HL-60 (cell line): Measurements from ENCODE around the gene CYB561D2.

Experiments
- DNase-seq, 2 experiments: peaks; one replicate each; pipeline ENCODE4 v3.0.0-alpha.2; 2010 to 2020; ENCODE audit warnings: low read depth in 1 of 2, low spot score in 1 of 2
- H3K27ac ChIP-seq: fragments of 250-450 bp; sonication (Bioruptor Pico); replicated peaks from 2 replicates; pipeline ENCODE4 v1.5.1; 2020; ENCODE audit warnings: mild to moderate bottlenecking, moderate library complexity
- H3K27me3 ChIP-seq: fragments of 250-450 bp; sonication (Bioruptor Pico); 2 replicates; pipeline ENCODE4 v1.5.1; 2021; ENCODE audit warnings: mild to moderate bottlenecking, moderate library complexity; ENCODE audit not compliant: insufficient read depth, poor library complexity, severe bottlenecking
- H3K4me3 ChIP-seq: replicated peaks from 2 replicates; pipeline ENCODE4 v1.5.1; 2011; ENCODE audit warnings: mild to moderate bottlenecking, control low read depth, low read length; ENCODE audit not compliant: insufficient read depth
- GABPA ChIP-seq: IDR thresholded peaks from 2 replicates; pipeline ENCODE4 v1.6.1; 2012; ENCODE audit warnings: low read depth
- POLR2AphosphoS5 ChIP-seq: IDR thresholded peaks from 2 replicates; pipeline ENCODE4 v1.6.1; 2012; ENCODE audit warnings: low read depth
- SPI1 ChIP-seq: IDR thresholded peaks from 2 replicates; pipeline ENCODE4 v1.6.1; 2012; ENCODE audit warnings: low read depth, mild to moderate bottlenecking, borderline replicate concordance
- TF ChIP-seq, protein P1 (sequence below): IDR thresholded peaks from 2 replicates; pipeline ENCODE4 v1.6.1; 2012; ENCODE audit warnings: low read depth; ENCODE audit not compliant: insufficient replicate concordance
- TF ChIP-seq, protein P2 (sequence below): IDR thresholded peaks from one replicate; pipeline ENCODE4 v1.5.1; 2011; ENCODE audit warnings: low read length, control low read depth, inconsistent platforms; ENCODE audit not compliant: insufficient read depth

CYB561D2 gene

DNA sequence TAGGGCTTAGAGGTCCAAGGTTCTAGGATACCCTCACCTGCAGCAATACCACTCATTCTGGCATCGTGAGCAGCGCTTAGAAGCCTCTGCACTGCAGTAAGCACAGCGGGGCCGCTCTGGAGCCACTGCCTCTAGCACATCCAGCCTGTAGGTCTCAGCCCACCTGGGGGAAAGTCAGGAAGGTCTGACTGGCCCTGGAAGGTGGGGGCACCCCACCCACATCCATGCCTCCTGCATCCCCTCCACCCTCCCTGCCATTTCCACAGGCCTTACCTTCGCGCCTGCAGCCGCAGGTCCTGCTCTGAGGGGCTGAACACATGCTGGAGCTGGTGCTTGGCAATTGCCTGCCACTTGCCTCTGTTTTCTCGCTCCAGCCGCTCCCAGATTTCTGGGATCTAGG is 9.1 kb upstream of the CYB561D2 start:
- peak overlapping the region; percentile 99 for H3K27ac ChIP-seq
- no peaks in the 10 kb centered on the region for H3K27me3 ChIP-seq
- H3K4me3 ChIP-seq, result peak overlapping the region; percentile 68
- DNase-seq, result no peak
- TF ChIP-seq, protein P1, sequence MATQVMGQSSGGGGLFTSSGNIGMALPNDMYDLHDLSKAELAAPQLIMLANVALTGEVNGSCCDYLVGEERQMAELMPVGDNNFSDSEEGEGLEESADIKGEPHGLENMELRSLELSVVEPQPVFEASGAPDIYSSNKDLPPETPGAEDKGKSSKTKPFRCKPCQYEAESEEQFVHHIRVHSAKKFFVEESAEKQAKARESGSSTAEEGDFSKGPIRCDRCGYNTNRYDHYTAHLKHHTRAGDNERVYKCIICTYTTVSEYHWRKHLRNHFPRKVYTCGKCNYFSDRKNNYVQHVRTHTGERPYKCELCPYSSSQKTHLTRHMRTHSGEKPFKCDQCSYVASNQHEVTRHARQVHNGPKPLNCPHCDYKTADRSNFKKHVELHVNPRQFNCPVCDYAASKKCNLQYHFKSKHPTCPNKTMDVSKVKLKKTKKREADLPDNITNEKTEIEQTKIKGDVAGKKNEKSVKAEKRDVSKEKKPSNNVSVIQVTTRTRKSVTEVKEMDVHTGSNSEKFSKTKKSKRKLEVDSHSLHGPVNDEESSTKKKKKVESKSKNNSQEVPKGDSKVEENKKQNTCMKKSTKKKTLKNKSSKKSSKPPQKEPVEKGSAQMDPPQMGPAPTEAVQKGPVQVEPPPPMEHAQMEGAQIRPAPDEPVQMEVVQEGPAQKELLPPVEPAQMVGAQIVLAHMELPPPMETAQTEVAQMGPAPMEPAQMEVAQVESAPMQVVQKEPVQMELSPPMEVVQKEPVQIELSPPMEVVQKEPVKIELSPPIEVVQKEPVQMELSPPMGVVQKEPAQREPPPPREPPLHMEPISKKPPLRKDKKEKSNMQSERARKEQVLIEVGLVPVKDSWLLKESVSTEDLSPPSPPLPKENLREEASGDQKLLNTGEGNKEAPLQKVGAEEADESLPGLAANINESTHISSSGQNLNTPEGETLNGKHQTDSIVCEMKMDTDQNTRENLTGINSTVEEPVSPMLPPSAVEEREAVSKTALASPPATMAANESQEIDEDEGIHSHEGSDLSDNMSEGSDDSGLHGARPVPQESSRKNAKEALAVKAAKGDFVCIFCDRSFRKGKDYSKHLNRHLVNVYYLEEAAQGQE, result no peak
- TF ChIP-seq, protein P2, sequence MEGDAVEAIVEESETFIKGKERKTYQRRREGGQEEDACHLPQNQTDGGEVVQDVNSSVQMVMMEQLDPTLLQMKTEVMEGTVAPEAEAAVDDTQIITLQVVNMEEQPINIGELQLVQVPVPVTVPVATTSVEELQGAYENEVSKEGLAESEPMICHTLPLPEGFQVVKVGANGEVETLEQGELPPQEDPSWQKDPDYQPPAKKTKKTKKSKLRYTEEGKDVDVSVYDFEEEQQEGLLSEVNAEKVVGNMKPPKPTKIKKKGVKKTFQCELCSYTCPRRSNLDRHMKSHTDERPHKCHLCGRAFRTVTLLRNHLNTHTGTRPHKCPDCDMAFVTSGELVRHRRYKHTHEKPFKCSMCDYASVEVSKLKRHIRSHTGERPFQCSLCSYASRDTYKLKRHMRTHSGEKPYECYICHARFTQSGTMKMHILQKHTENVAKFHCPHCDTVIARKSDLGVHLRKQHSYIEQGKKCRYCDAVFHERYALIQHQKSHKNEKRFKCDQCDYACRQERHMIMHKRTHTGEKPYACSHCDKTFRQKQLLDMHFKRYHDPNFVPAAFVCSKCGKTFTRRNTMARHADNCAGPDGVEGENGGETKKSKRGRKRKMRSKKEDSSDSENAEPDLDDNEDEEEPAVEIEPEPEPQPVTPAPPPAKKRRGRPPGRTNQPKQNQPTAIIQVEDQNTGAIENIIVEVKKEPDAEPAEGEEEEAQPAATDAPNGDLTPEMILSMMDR, result no peak
- TF ChIP-seq GABPA, result no peak
- no peak for TF ChIP-seq SPI1
- no peak for TF ChIP-seq POLR2AphosphoS5

DNA sequence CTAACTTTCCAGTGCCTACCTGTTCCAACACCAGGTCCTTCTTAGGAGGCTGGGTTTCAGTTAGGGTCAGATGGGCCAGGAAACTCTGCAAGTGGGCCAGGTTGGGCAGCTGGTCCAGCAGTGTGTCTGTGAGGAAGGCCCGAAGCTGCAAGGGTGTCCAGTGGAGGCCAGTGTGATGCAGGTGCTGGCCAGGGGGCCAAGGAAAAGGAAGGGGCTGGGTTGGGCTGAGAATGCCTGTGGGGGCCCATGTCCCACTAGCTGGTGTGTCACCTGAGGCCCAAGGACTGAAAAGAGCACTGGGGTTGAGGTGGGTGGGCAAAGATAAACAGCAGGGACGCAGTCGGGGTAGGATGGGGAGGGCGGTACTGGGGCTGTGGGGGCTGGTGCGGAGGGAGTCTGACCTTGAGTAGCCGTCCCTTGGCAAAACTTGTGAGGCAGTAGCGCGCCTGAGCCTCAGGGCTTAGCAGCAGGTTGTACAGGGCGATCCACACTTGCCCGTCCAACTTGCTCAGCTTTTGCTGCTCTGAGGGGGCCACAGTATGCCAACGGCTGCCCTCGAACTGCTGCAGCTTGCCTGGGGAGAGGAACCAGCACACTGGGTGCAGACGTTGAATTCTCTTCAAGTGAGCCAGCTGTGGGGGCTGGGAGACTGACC is 8.5 kb upstream of the CYB561D2 start:
- no peaks in the 10 kb centered on the region for H3K27me3 ChIP-seq
- TF ChIP-seq, protein P2, result no peak
- TF ChIP-seq POLR2AphosphoS5 (no peak), SPI1 (no peak), GABPA (no peak)
- TF ChIP-seq, protein P1, result no peak

DNA sequence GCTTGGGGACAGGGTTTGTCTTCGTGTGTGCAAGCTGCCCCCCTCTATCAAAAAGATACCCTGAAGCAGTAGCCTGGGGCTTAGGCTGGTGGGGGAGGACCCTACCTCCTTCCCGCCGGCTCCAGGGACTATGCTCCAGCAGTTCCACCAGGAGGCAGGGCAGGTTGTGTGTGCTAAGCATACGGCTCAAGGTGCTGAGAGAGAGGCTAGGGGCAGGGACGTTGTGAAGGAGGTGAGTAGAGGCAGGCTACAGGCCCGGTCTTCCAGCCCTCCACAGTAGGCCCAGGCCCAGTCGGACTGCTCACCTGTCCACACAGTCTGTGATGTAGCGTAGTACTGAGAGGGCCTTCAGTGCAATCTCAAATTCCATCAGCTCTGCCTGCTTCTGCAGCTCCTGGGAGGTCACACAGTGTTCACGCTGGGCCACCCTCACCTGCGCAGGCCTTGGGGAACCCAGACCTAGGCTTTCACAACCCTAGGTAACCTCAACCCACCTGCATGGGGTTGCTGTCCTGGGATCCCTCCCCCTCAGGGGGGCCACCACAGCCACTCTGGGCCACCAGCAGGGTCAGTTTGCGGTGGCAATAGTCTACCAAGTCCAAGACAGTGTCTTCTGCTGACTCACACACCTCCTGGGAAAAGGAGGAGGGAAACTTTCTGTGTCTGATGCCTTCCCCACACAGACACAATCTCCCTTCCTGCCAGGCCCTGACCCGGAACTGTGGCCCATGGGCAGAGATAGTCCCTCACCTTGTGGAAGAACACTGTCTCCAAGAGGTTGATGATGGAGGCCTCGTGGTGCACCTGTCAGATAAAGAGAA is 7.6 kb upstream of the CYB561D2 start:
- Histone ChIP-seq H3K27ac (no peak overlapping the region), H3K27me3 (no peaks in the 10 kb centered on the region), H3K4me3 (no peak overlapping the region)
- no peak for DNase-seq
- TF ChIP-seq GABPA (no peak), POLR2AphosphoS5 (no peak), SPI1 (no peak)
- TF ChIP-seq, protein P2, result no peak
- TF ChIP-seq, protein P1, result no peak

More for the DNA sequence above, 8.5 kb upstream of the CYB561D2 start:
- DNase-seq, result no peak
- H3K27ac ChIP-seq, result peak overlapping the region; percentile 99
- H3K4me3 ChIP-seq, result no peak overlapping the region
